ENCODE results near the gene CHURC1. TPM values are rescaled to one million over a fixed set of nuclear protein-coding genes. Genes with fewer than 3 reads are reported as not detected.

CHURC1 gene
- total RNA-seq, 1 donor from 2014 or later = 72.6 TPM

DNA sequence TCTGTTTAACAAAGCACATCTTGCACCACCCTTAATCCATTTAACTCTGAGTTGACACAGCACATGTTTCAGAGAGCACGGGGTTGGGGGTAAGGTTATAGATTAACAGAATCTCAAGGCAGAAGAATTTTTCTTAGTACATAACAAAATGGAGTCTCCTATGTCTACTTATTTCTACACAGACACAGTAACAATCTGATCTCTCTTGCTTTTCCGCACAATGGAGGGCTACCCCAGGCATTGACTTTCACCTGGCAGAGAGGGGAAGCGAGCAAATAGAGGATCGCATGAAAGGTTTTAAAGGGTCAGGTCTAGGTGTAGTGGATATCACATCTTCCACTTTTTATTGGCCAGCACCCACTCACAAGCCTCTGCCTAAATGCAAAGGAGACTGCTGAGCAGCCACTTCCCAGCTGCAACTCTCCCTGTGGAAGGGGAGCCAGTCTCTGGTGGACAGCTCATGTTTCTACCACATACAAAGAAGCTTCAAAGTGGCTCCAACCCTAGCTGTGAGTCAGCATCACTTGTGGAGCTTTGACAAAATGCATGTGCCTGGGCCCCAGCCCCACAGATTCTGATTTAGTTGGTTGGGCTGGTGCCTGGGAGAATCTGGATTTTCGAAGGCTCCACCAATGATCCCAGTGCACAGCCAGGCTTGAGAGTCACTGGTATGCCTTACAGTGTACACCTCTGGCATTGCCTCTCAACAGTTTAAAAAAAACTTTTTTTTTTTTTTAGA is 65.2 kb downstream of the CHURC1 start:
- DNase-seq (no peak), ATAC-seq (peak; percentile 28 to 54)
- TF ChIP-seq, protein P1, sequence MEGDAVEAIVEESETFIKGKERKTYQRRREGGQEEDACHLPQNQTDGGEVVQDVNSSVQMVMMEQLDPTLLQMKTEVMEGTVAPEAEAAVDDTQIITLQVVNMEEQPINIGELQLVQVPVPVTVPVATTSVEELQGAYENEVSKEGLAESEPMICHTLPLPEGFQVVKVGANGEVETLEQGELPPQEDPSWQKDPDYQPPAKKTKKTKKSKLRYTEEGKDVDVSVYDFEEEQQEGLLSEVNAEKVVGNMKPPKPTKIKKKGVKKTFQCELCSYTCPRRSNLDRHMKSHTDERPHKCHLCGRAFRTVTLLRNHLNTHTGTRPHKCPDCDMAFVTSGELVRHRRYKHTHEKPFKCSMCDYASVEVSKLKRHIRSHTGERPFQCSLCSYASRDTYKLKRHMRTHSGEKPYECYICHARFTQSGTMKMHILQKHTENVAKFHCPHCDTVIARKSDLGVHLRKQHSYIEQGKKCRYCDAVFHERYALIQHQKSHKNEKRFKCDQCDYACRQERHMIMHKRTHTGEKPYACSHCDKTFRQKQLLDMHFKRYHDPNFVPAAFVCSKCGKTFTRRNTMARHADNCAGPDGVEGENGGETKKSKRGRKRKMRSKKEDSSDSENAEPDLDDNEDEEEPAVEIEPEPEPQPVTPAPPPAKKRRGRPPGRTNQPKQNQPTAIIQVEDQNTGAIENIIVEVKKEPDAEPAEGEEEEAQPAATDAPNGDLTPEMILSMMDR (IDR thresholded peaks at IDR 0.05) = no peak
- intact Hi-C loops (cut with DNase I) = no loop called here
- peaks cover 4% of the 10 kb centered on the region for H3K4me1 ChIP-seq
- no peaks in the 10 kb centered on the region for H3K27me3 ChIP-seq (ENCODE audit: low read depth)
- no peak overlapping the region for H3K4me3 ChIP-seq
- no peak overlapping the region for H3K27ac ChIP-seq
- H3K36me3 ChIP-seq = no peaks in the 10 kb centered on the region
- H3K9me3 ChIP-seq = no peaks in the 10 kb centered on the region

GRCh38 chr14:64983439-64984310 is 69.4 kb downstream of the CHURC1 start:
- TF ChIP-seq, protein P1 (IDR thresholded peaks at IDR 0.05) = peak; percentile 68
- H3K4me3 ChIP-seq = no peak overlapping the region
- peaks cover 18% of the 10 kb centered on the region for H3K4me1 ChIP-seq
- ATAC-seq (no peak), DNase-seq (no peak)
- H3K27me3 ChIP-seq (ENCODE audit: low read depth) = no peaks in the 10 kb centered on the region
- H3K27ac ChIP-seq = no peak overlapping the region
- intact Hi-C loops (cut with DNase I) = no loop called here
- no peaks in the 10 kb centered on the region for H3K9me3 ChIP-seq
- H3K36me3 ChIP-seq = no peaks in the 10 kb centered on the region

Other genes with a start within 250 kb of the CHURC1 start
- gene PLEKHG3, start 210.0 kb upstream of the CHURC1 start, total RNA-seq = 33.1 TPM
- gene SPTB, start 34.5 kb upstream of the CHURC1 start, total RNA-seq = 2.5 TPM
- gene GPX2, start 28.3 kb downstream of the CHURC1 start, total RNA-seq = not detected
- 13.8 TPM for gene RAB15, start 57.9 kb downstream of the CHURC1 start, total RNA-seq
- gene FNTB, start 72.4 kb downstream of the CHURC1 start, total RNA-seq = 14.0 TPM
- gene MAX, start 188.1 kb downstream of the CHURC1 start, total RNA-seq = 105 TPM